Measurements from ENCODE around the gene PPP6C.
A peak's percentile ranks its signal among the peaks of the same experiment; 100 is the strongest.
"Not testable (repeated sequence)": the region's sequence is repeated elsewhere in the genome, so short reads cannot be mapped to it uniquely, and the experiment has no call there.

PPP6C gene

DNA sequence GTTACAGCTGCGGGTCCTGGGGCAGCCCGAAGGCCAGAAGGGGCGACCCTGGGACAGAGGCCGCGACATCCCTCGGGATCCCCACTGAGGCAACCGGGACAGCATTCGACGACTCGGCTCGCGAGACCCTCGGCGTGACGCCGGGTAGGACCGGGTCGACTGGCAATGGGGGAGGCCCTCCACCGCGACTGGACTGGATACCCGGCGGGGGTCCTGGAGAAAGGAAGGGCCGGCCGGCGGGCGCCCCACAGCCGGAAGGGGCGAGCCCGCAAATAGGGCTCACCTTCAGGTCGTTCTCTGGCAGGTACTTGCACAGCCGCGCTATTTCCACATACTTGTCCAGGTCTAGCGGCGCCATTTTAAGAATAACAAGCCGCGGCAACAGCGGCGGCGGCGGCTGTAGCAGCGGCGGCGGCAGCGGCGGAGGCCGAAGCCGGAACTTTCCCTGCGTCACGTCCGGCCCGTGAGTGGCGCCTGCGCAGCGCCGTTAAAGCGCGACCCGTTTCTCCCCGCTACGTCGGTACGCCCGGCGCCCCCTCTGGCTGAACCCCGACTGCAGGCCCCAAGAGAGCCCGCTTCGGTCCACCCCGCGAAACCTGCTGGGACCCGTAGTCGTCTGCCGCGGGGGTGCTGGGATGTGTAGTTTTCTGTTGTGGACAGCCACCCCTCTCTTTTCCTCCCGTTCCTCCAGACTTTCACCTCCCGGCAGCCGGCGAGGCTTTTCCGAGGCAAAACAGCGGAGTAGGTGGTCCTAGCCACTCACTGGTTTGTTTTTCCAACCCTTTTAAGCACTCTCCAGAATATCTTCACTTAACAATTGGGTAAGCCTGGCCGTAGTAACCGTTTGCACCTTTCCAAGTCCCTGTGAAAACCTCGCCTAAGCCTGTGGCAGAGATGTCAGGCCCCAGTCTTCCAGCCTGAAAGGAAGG lies at the start of gene PPP6C:
Gene PPP6C (minus strand): TSS at position 443 of the 929 bp plus-strand sequence. CDS start 85 bp downstream, at position 358.
- DNase-seq (ENCODE audit: low read depth) = peak; percentile 97

GRCh38 chr9:125238915-125239446 lies 49.4 kb upstream of the PPP6C start:
- DNase-seq (ENCODE audit: low read depth) = no peak

- DNase-seq (ENCODE audit: low read depth) = no peak
Observed at GRCh38 chr9:125238127-125238914, 48.7 kb upstream of the PPP6C start.

DNA sequence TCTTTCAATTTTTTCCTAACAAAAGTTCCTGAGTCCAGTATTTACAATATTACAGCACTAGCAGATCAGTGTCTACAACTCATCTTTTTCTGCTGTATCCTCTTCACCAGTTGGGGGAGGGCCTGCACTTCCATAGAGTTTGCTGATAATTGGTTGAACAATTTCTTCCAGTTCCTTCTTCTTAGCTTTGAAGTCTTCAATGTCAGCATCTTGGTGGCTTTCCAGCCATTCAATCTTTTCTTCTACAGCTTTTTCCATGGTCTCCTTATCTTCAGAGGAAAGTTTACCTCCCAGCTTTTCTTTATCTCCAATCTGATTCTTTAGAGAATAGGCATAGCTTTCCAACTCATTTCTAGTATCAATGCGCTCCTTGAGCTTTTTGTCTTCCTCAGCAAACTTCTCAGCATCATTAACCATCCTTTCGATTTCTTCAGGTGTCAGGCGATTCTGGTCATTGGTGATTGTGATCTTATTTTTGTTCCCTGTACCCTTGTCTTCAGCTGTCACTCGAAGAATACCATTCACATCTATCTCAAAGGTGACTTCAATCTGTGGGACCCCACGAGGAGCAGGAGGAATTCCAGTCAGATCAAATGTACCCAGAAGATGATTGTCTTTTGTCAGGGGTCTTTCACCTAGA lies 47.0 kb upstream of the PPP6C start:
- DNase-seq (ENCODE audit: low read depth) = peak; percentile 31

- DNase-seq (ENCODE audit: low read depth) = no peak
Observed at GRCh38 chr9:125235804-125236519, 46.4 kb upstream of the PPP6C start.

DNA sequence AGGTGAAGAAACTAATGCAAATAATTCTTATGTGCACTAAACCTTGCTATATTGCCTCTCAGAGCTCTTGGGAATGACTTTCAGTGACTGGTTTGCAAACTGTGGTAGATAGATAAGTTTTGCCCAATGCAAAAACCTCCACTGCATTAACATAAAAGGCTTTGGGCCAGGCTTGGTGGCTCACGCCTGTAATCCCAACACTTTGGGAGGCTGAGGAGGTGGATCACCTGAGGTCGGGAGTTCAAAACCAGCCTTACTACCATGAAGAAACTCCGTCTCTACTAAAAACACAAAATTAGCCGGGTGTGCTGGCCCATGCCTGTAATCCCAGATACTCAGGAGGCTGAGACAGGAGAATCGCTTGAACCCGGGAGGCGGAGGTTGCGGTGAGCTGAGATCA lies 44.5 kb upstream of the PPP6C start:
- DNase-seq (ENCODE audit: low read depth) = not testable (repeated sequence)

GRCh38 chr9:125233678-125234077 lies 44.1 kb upstream of the PPP6C start:
- peak; percentile 99 for DNase-seq (ENCODE audit: low read depth)

- no peak for DNase-seq (ENCODE audit: low read depth)
Observed at GRCh38 chr9:125227761-125228160, 38.2 kb upstream of the PPP6C start.

GRCh38 chr9:125224858-125225257 lies 35.3 kb upstream of the PPP6C start:
- not testable (repeated sequence) for DNase-seq (ENCODE audit: low read depth)

- DNase-seq (ENCODE audit: low read depth) = no peak
Observed at GRCh38 chr9:125218621-125219020, 29.0 kb upstream of the PPP6C start.

GRCh38 chr9:125214186-125214585 lies 24.6 kb upstream of the PPP6C start:
- DNase-seq (ENCODE audit: low read depth) = no peak

DNA sequence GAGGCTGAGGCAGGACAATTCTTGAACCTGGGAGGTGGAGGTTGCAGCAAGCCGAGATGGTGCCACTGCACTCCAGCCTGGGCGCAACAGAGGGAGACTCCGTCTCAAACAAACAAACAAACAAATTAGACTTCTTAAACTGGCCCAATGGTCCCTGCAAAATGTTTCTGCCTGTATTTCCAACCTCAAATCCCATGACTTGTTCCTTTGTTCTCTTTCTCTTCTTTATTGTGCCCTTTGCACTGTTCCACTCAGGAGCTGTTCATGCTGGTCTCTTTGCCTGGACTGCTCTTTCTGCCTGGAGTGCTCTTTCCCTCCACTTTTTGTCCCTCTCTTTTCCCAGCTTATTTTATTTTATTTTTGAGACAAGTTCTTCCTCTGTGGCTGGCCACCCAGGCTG lies 14.9 kb upstream of the PPP6C start:
- no peak for DNase-seq (ENCODE audit: low read depth)

DNA sequence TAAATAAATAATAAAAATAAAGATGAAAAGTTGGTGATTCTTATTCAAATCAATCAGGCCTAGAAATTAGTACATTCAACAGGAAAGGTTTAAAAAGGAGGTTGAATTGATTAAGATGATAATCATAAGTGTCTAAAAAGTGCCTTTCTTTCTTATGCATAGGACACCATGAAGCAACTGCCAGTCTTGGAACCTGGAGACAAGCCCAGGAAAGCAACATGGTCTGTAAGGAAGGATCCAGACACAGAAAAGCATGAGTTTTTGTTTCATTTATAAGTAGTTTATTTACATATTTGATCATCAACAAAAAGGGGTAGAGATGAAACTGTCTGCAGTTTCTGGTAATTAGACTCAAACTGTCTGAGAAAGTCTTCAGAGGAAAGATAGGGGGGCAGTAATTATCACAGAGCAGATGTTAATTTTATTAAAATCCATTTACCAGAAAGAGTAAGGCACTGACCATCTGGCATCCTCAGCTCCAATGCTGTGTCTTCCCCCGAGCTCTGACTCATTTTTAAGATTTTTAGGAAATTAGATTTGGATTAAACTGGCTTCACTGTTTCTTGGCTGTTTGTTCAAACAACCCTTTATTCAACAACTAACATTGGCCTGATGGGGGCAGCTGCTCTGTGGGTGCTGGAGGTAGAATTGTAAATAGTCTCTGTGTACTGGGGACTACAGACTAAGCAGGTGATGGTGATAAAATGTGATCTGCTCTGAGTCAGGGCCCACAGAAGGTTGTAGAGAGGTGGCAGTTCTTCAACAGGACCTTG lies 13.4 kb upstream of the PPP6C start:
- peak; percentile 5 for DNase-seq (ENCODE audit: low read depth)

- peak; percentile 98 for DNase-seq (ENCODE audit: low read depth)
Observed at GRCh38 chr9:125200216-125201047, 10.8 kb upstream of the PPP6C start, which contains the start of gene RABEPK. Gene RABEPK, plus strand, starts transcription at chr9:125200542. Its CDS starts 2,472 bp downstream, at chr9:125203014.

DNA sequence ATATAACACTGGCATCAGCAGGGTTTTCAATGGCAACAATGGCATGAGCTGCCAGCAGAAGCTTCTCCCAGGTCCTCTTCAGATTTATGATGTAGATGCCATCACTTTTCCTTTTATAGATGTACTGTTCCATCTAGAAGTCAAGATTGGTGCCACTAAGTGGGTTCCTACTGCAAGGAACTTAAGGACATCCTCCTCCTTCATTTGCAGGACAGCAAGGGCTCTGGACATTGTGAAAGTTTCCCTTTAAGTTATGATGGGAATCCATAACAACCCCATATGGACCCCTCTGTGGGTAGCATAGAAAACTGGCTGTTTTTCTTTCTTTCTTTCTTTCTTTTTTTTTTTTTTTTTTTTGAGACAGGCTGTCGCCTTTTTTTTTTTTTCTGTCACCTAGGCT lies 6.0 kb upstream of the PPP6C start:
- DNase-seq (ENCODE audit: low read depth) = not testable (repeated sequence)

DNA sequence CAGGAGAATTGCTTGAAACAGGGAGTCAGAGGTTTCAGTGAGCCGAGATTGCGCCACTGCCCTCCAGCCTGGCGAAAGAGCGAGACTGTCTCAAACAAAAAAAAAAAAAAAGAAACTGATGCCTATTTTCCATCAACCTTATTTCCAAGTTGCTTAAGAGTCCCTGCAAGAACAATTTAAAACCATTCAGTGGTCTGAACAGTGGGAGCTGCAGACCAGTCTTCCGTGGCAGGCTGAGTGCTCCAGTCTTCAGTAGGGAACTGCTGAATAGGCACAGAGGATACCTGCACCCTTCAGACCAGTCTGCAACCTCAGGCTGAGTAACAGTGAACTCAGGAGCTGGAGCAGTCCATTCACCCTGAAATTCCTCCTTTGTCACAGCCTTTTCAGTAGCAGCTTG lies 4.9 kb upstream of the PPP6C start:
- not testable (repeated sequence) for DNase-seq (ENCODE audit: low read depth)

GRCh38 chr9:125190361-125190801 lies 778 bp upstream of the PPP6C start:
- DNase-seq (ENCODE audit: low read depth) = no peak

- peak; percentile 23 for DNase-seq (ENCODE audit: low read depth)
Observed at GRCh38 chr9:125189011-125189360, 617 bp downstream of the PPP6C start.

- DNase-seq (ENCODE audit: low read depth) = no peak
Observed at GRCh38 chr9:125183561-125183960, 6.0 kb downstream of the PPP6C start.

DNA sequence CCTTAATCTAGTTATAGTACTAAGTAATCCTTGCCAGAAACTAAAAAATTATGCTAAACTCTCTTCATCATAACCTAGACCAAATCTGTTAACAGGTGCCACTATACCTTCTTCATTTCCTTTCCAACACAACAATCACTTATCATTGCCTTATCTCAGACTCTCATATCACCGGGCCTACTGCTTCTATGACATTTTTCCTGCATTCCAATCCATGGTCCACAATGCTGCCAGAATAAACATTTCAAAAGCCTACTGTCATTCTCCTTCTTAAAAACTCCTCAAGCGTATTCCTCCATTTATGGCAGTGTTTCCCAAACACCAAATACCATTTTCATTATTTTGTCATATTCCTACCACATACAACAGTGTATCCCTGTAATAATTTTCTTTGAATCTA lies 6.5 kb downstream of the PPP6C start:
- peak; percentile 79 for DNase-seq (ENCODE audit: low read depth)
